ENCODE results near the gene SMCO1. TPM values are rescaled to one million over a fixed set of nuclear protein-coding genes. Genes with fewer than 3 reads are reported as not detected.
A peak's percentile ranks its signal among the peaks of the same experiment; 100 is the strongest.
"Not testable (repeated sequence)": the region's sequence is repeated elsewhere in the genome, so short reads cannot be mapped to it uniquely, and the experiment has no call there.

The SMCO1 gene
- total RNA-seq, 3 donors from 2014 or later: not detected

DNA sequence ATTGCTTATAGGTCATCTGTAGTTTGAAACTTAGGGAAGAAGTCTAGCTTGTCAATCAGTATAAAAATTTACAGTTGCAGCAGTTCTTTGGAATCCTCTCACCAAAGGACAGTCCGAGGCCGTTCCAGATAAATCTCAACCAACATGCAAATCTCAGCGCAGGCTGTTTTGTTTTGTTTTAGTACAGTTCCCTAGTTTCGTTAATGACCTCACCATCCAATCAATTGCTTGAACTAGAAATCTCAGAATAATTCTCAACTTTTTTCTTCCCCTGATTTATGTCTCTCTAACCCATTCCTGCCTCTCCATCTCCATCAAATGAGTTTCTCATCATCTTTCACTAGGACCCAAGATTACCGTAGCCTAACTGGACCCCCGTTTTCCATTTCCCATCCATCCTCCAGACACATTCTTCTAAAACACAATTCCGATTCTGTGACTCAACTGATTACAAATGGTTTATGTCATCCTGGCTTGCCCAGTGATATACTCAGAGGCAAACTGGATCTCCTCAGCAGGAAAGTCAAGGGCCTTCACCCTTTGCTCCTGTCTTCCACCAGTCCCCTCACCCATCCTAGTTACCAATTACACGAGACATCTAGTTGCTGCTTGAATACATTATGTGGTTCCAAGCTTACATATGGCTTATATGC, 1.3 kb downstream of the SMCO1 start:
- no peaks in the 10 kb centered on the region for H3K4me1 Mint-ChIP-seq (ENCODE audit: low read depth)
- no peak overlapping the region for H3K4me3 Mint-ChIP-seq
- H3K9me3 Mint-ChIP-seq: peaks cover 4% of the 10 kb centered on the region
- DNase-seq: no peak
- no peaks in the 10 kb centered on the region for H3K27me3 Mint-ChIP-seq (ENCODE audit: low read depth)
- ATAC-seq: no peak
- H3K36me3 Mint-ChIP-seq (ENCODE audit: insufficient read depth): no peaks in the 10 kb centered on the region

DNA sequence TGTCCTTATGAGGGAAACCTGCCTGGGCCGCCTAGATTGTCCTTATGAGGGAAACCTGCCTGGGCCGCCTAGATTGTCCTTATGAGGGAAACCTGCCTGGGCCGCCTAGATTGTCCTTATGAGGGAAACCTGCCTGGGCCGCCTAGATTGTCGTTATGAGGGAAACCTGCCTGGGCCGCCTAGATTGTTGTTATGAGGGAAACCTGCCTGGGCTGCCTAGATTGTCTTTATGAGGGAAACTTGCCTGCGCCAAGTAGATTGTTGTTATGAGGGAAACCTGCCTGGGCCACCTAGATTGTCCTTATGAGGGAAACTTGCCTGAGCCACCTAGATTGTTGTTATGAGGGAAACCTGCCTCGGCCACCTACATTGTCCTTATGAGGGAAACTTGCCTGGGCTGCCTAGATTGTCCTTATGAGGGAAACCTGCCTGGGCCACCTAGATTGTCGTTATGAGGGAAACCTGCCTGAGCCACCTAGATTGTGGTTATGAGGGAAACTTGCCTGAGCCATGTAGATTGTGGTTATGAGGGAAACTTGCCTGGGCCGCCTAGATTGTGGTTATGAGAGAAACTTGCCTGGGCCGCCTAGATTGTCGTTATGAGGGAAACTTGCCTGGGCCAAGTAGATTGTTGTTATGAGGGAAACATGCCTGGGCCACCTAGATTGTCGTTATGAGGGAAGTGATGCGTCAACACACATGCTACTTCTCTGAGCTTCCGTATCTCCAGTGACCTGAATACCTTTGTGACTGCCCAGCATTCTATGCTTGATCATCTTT, 3.3 kb downstream of the SMCO1 start:
- not testable (repeated sequence) for H3K27me3 Mint-ChIP-seq (ENCODE audit: low read depth); H3K4me1 Mint-ChIP-seq (ENCODE audit: low read depth); H3K4me3 Mint-ChIP-seq; H3K36me3 Mint-ChIP-seq (ENCODE audit: insufficient read depth); H3K9me3 Mint-ChIP-seq; DNase-seq; ATAC-seq

DNA sequence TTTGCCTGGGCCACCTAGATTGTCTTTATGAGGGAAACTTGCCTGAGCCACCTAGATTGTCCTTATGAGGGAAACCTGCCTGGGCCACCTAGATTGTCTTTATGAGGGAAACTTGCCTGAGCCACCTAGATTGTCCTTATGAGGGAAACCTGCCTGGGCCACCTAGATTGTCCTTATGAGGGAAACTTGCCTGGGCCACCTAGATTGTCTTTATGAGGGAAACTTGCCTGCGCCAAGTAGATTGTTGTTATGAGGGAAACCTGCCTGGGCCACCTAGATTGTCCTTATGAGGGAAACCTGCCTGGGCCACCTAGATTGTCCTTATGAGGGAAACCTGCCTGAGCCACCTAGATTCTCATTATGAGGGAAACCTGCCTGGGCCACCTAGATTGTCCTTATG, 4.0 kb downstream of the SMCO1 start:
- not testable (repeated sequence) for H3K4me1 Mint-ChIP-seq (ENCODE audit: low read depth); H3K27me3 Mint-ChIP-seq (ENCODE audit: low read depth); ATAC-seq; H3K9me3 Mint-ChIP-seq; DNase-seq; H3K36me3 Mint-ChIP-seq (ENCODE audit: insufficient read depth); H3K4me3 Mint-ChIP-seq

DNA sequence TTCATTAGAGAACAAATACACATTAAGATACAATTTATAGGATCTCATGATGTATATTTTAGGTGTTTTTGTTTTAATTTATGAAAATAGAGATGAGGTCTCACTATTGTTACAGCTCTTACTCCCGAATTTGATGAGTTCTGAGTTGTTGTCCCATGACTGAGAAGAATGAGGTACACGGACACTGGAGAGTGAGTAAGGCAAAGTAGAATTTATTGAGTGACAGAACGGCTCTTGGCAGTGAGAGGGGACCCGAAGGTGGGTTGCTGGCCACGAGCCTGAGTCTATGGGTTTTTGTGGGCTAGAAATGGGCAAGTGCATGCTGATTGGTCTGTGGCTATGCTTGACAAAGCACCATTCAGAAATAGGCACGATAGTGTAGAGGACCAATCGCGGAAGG, 8.5 kb downstream of the SMCO1 start:
- Mint-ChIP-seq H3K36me3 (ENCODE audit: insufficient read depth) (peaks cover 3% of the 10 kb centered on the region), H3K4me1 (ENCODE audit: low read depth) (peaks cover 2% of the 10 kb centered on the region)

DNA sequence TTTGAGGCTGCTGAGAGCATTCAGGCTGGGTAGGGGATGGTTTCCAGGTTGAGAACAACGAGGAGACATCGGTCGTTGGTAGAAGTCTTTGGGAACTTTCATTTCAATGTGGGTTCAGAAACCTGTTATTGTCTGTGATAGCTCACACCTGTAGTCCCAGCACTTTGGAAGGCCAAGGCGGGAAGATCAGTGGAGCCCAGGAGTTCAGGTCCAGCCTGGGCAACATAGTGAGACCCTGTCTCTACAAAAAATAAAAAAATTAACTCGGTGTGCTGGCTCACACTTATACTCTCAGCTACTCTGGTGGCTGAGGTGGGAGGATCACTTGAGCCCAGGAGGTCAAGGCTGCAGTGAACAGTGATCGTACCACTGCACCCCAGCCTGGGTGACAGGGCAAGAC, 10.6 kb downstream of the SMCO1 start:
- H3K4me3 Mint-ChIP-seq: peak overlapping the region; percentile 5
- DNase-seq: no peak
- H3K9me3 Mint-ChIP-seq: peaks cover 8% of the 10 kb centered on the region
- ATAC-seq: no peak
- no peaks in the 10 kb centered on the region for H3K27me3 Mint-ChIP-seq (ENCODE audit: low read depth)
- peaks cover 9% of the 10 kb centered on the region for H3K36me3 Mint-ChIP-seq (ENCODE audit: insufficient read depth)
- H3K4me1 Mint-ChIP-seq (ENCODE audit: low read depth): peaks cover 18% of the 10 kb centered on the region

More for the DNA sequence above, 8.5 kb downstream of the SMCO1 start:
- no peak overlapping the region for H3K4me3 Mint-ChIP-seq
- no peak for ATAC-seq
- DNase-seq: no peak
- H3K27me3 Mint-ChIP-seq (ENCODE audit: low read depth): no peaks in the 10 kb centered on the region
- peaks cover 8% of the 10 kb centered on the region for H3K9me3 Mint-ChIP-seq

DNA sequence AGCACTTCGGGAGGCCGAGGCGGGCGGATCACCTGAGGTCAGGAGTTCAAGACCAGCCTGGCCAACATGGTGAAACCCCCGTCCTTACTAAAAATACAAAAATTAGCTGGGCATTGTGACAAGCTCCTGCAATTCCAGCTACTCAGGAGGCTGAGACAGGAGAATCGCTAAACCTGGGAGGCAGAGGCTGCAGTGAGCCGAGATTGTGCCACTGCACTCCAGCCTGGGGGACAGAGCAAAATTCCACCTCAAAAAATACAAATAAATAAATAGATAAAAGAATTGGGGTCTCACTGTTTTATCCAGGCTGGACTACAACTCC, 11.1 kb downstream of the SMCO1 start:
- H3K4me3 Mint-ChIP-seq: peak overlapping the region; percentile 100
- not testable (repeated sequence) for ATAC-seq; DNase-seq; H3K27me3 Mint-ChIP-seq (ENCODE audit: low read depth); H3K9me3 Mint-ChIP-seq
- peaks cover 23% of the 10 kb centered on the region for H3K4me1 Mint-ChIP-seq (ENCODE audit: low read depth)
- H3K36me3 Mint-ChIP-seq (ENCODE audit: insufficient read depth): peaks cover 13% of the 10 kb centered on the region

DNA sequence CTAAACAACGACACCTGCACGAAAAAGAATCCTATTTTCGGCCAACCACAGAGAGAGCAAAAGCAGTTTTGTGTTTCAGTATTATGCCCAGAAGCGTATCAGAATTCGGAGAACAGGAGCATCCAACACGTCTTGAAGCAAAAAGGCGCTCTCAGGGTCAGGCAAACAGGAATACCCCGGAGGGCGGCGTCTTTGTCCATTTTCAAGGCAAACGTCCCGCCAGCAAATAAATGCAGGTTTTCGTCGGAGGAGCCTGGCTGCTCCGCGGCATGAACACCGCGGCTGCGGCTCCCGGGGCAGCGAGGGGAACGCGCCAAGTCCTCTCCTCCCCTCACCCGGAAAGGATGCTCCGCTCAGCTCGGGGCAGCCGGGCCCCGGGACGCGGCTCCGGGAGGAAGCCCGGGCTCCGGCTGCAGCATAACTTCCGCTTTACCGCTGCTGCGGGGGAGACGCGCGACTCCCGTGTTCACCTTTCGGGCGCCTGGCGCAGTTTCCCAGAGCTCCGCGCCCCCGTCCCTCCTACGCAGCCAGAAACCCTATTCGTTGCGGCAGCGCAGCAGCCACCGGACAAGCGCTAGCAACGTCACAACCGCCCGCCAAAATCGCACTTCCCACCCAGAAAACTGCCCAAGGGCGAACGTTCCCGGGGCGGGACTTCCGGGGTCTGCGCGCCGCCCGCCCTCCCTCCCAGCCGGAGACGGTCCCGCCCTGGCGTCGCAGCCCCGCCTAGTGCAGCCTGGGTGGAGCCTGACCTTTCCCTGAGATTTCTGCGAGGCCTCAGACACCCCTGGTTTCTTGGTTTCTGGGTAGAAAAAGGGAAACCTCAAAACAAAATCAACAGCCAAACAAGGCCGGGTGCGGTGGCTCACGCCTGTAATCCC, 11.7 kb downstream of the SMCO1 start, which contains the start of gene RNF168:
Gene RNF168, minus strand, starts transcription at position 573 of the 881 bp plus-strand sequence. CDS start 595 bp downstream, outside the sequence.
- H3K4me1 Mint-ChIP-seq (ENCODE audit: low read depth): peaks cover 27% of the 10 kb centered on the region
- H3K9me3 Mint-ChIP-seq: peaks cover 8% of the 10 kb centered on the region
- H3K27me3 Mint-ChIP-seq (ENCODE audit: low read depth): no peaks in the 10 kb centered on the region
- ATAC-seq (peak; percentile 77 to 88), DNase-seq (peak; percentile 89)
- H3K4me3 Mint-ChIP-seq: peak within 1 kb of the TSS; percentile 100
- H3K36me3 Mint-ChIP-seq (ENCODE audit: insufficient read depth): peaks cover 17% of the 10 kb centered on the region

DNA sequence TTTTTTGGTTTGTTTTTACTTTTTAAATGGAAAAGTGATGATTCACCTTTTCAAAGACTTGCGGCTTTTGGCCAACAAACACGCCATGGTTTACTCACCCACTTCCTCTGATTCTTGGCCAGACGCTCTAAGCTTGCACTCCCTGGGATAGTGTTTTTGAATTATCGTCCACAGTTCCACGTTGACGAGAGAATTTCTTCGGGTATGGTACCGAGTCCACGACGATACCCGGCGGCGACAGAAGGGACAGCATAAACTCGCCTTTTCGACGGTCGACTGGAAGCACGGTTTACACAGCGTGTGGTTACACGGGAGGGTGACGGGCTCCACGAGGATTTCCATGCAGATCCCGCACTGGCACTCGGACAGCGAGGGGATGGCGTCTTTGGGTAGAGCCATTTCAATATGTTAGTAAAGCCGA, 12.4 kb downstream of the SMCO1 start:
- Mint-ChIP-seq H3K9me3 (peaks cover 8% of the 10 kb centered on the region), H3K36me3 (ENCODE audit: insufficient read depth) (peaks cover 21% of the 10 kb centered on the region), H3K4me1 (ENCODE audit: low read depth) (peaks cover 34% of the 10 kb centered on the region), H3K4me3 (peak overlapping the region; percentile 100), H3K27me3 (ENCODE audit: low read depth) (no peaks in the 10 kb centered on the region)
- DNase-seq (peak; percentile 51), ATAC-seq (peak; percentile 42 to 57)

DNA sequence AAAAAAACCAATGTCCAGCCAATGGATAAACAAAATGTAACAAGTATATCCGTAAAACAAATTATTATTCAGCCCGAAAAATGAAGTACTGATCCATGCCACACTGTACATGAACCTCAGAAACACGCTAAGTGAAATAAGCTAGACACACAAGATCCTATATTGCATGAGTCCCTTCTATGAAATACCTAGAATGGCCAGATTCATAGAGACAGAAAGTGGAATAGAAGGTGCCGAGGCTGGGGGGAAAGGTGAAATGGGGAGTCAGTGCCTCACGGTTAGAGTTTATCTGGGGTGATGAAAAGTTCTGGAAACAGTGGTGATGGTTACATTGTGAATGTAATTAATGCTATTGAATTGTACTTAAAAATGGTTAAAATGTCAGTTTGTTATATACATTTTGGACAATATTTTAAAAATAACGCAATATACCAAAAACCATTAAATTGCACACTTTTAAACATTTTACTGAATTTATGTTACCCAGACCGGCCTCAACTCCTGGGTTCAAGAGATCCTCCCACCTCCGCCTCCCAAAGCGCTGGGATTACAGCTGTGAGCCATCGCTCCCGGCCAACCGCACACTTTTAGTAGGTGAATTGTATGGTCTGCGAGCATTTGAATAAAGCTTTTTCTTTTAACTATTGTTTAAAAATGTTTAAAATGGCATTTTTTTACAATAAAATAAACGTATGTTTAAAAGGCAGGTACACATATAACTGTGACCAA, 13.7 kb downstream of the SMCO1 start:
- Mint-ChIP-seq H3K27me3 (ENCODE audit: low read depth) (no peaks in the 10 kb centered on the region), H3K4me3 (peak overlapping the region; percentile 100), H3K9me3 (peaks cover 4% of the 10 kb centered on the region), H3K4me1 (ENCODE audit: low read depth) (peaks cover 38% of the 10 kb centered on the region), H3K36me3 (ENCODE audit: insufficient read depth) (peaks cover 20% of the 10 kb centered on the region)
- ATAC-seq (peak in 1 of 2 donors; percentile 49), DNase-seq (peak; percentile 31)

DNA sequence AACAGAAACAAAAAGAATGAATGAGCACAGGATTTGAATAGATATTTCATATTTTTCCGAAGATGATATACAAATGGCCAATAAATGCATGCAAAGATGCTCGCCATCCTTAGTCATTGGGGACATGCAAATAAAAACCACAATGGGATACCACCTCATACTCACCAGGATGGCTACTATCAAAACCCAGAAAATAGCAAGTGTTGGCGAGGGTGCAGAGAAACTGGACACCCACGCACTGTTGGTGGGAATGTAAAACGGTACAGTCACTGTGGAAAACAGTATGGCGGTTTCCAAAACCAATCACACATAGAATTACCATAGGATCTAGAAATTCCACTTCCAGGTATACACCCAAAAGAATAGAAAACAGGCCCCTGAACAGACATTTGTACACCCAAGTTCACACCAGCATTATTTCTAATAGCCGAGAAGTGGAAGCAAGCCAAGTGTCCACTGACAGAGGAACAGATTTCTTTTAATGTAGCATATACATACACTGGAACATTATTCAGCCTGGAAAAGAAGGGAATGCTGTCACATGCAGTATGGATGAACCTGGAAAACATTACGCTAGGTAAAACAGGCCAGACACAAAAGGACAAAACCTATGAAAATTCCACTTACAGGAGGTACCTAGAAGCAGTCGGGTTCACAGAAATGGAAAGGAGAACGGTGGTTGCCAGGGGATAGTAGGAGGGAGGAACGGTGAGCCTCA, 15.2 kb downstream of the SMCO1 start:
- DNase-seq (no peak), ATAC-seq (no peak)
- Mint-ChIP-seq H3K4me1 (ENCODE audit: low read depth) (peaks cover 48% of the 10 kb centered on the region), H3K27me3 (ENCODE audit: low read depth) (no peaks in the 10 kb centered on the region), H3K9me3 (no peaks in the 10 kb centered on the region), H3K4me3 (peak overlapping the region; percentile 100), H3K36me3 (ENCODE audit: insufficient read depth) (peaks cover 28% of the 10 kb centered on the region)

DNA sequence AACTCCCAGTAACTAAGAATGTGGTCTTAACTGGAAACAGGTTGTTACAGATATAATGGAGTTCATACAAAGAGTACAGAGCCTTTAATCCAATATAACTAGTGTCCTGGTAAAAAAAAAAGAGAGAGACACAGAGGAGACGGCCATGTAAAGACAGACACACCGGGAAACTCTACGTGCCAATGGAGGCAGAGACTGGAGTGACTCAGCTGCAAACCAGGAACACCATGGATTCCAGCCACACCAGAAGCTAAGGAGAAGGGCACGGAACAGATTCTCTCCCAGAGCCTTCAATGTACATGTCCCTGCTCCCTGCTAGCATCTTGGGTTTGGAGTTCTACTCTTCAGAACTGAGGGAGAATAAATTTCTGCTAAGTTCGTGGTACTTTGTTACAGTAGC, 16.1 kb downstream of the SMCO1 start:
- no peaks in the 10 kb centered on the region for H3K9me3 Mint-ChIP-seq
- peaks cover 52% of the 10 kb centered on the region for H3K4me1 Mint-ChIP-seq (ENCODE audit: low read depth)
- ATAC-seq (no peak), DNase-seq (no peak)
- H3K27me3 Mint-ChIP-seq (ENCODE audit: low read depth): no peaks in the 10 kb centered on the region
- H3K36me3 Mint-ChIP-seq (ENCODE audit: insufficient read depth): peaks cover 29% of the 10 kb centered on the region
- H3K4me3 Mint-ChIP-seq: peak overlapping the region; percentile 100

DNA sequence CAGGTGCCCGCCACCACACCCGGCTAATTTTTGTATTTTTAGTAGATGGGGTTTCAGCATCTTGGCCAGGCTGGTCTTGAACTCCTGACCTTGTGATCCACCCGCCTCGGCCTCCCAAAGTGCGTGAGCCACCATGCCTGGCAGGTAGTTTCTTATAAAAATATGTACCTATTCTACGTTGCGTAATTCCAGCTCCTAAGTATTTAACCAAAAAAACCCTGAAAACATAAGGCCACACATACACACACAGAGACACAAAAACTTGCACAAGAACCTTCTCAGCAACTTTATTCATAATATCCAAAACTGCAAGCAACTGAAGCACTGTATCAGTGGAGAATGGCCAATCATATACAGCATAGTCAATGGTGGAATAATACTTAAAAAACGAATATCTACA, 16.8 kb downstream of the SMCO1 start:
- no peaks in the 10 kb centered on the region for H3K9me3 Mint-ChIP-seq
- H3K4me3 Mint-ChIP-seq: no peak overlapping the region
- peaks cover 29% of the 10 kb centered on the region for H3K36me3 Mint-ChIP-seq (ENCODE audit: insufficient read depth)
- peaks cover 50% of the 10 kb centered on the region for H3K4me1 Mint-ChIP-seq (ENCODE audit: low read depth)
- ATAC-seq: no peak
- DNase-seq: no peak
- H3K27me3 Mint-ChIP-seq (ENCODE audit: low read depth): no peaks in the 10 kb centered on the region

- no peak for ATAC-seq
- H3K36me3 Mint-ChIP-seq (ENCODE audit: insufficient read depth): peaks cover 37% of the 10 kb centered on the region
- H3K27me3 Mint-ChIP-seq (ENCODE audit: low read depth): no peaks in the 10 kb centered on the region
- peaks cover 57% of the 10 kb centered on the region for H3K4me1 Mint-ChIP-seq (ENCODE audit: low read depth)
- DNase-seq: no peak
- no peaks in the 10 kb centered on the region for H3K9me3 Mint-ChIP-seq
- no peak overlapping the region for H3K4me3 Mint-ChIP-seq
Observed at GRCh38 chr3:196496183-196496582, 19.0 kb downstream of the SMCO1 start.

Data from activated T-cell treated with anti-CD3 and anti-CD28 coated beads, Interleukin-2, amount 50 U/mL, for 4 hours (primary cell).